ENCODE results near the gene POLD2.
"Not testable (repeated sequence)": the region's sequence is repeated elsewhere in the genome, so short reads cannot be mapped to it uniquely, and the experiment has no call there.

POLD2 gene

GRCh38 chr7:44123190-44124003 lies at the start of gene POLD2:
Gene POLD2 (minus strand): TSS chr7:44123548. CDS start chr7:44122053, 1,495 bp downstream.
- H4K20me1 ChIP-seq = peaks cover 13% of the 10 kb centered on the region; the same call in 1 of the 2 replicates
- H3K36me3 ChIP-seq = peaks cover 36% of the 10 kb centered on the region
- H3K27ac ChIP-seq = peak within 1 kb of the TSS; percentile 88
- peak within 1 kb of the TSS; percentile 83 for H3K9ac ChIP-seq
- TF ChIP-seq Cebpa-rat (IDR thresholded peaks at IDR 0.05) = no peak
- H3K4me1 ChIP-seq = peaks cover 82% of the 10 kb centered on the region
- H3K9me3 ChIP-seq = no peaks in the 10 kb centered on the region
- H3K27me3 ChIP-seq = no peaks in the 10 kb centered on the region
- peak within 1 kb of the TSS; percentile 97 for H3K4me2 ChIP-seq
- peak within 1 kb of the TSS; percentile 89 for H3K4me3 ChIP-seq

GRCh38 chr7:44172803-44173424 lies 49.6 kb upstream of the POLD2 start:
- Histone ChIP-seq H3K9me3 (peaks cover 12% of the 10 kb centered on the region), H3K4me1 (peaks cover 20% of the 10 kb centered on the region), H3K4me2 (no peak overlapping the region), H3K27ac (no peak overlapping the region), H4K20me1 (no peaks in the 10 kb centered on the region), H3K9ac (no peak overlapping the region), H3K27me3 (no peaks in the 10 kb centered on the region), H3K36me3 (no peaks in the 10 kb centered on the region), H3K4me3 (no peak overlapping the region)
- TF ChIP-seq Cebpa-rat (IDR thresholded peaks at IDR 0.05) = no peak

- H4K20me1 ChIP-seq = no peaks in the 10 kb centered on the region
- TF ChIP-seq Cebpa-rat (IDR thresholded peaks at IDR 0.05) = no peak
- H3K9ac ChIP-seq = no peak overlapping the region
- H3K27ac ChIP-seq = no peak overlapping the region
- no peak overlapping the region for H3K4me3 ChIP-seq
- H3K27me3 ChIP-seq = no peaks in the 10 kb centered on the region
- no peaks in the 10 kb centered on the region for H3K36me3 ChIP-seq
- no peak overlapping the region for H3K4me2 ChIP-seq
- H3K9me3 ChIP-seq = peaks cover 12% of the 10 kb centered on the region
- H3K4me1 ChIP-seq = peaks cover 20% of the 10 kb centered on the region
Measured at GRCh38 chr7:44172352-44172751, 49.0 kb upstream of the POLD2 start.

GRCh38 chr7:44171901-44172300 lies 48.6 kb upstream of the POLD2 start:
- not testable (repeated sequence) for H3K4me3 ChIP-seq, H3K27me3 ChIP-seq, H3K4me2 ChIP-seq, H3K27ac ChIP-seq, H3K36me3 ChIP-seq, H3K9ac ChIP-seq, H4K20me1 ChIP-seq
- H3K4me1 ChIP-seq = peaks cover 23% of the 10 kb centered on the region
- peaks cover 12% of the 10 kb centered on the region for H3K9me3 ChIP-seq

- no peak for TF ChIP-seq Cebpa-rat (IDR thresholded peaks at IDR 0.05)
- Histone ChIP-seq H3K4me1 (peaks cover 17% of the 10 kb centered on the region), H3K9me3 (peaks cover 23% of the 10 kb centered on the region), H3K27ac (no peak overlapping the region), H3K27me3 (no peaks in the 10 kb centered on the region), H3K4me2 (peak overlapping the region; percentile 40), H3K9ac (no peak overlapping the region), H3K4me3 (no peak overlapping the region), H3K36me3 (no peaks in the 10 kb centered on the region), H4K20me1 (no peaks in the 10 kb centered on the region)
Measured at GRCh38 chr7:44167920-44168319, 44.6 kb upstream of the POLD2 start.

- H3K4me3 ChIP-seq = no peak overlapping the region
- H3K4me1 ChIP-seq = peaks cover 16% of the 10 kb centered on the region
- no peaks in the 10 kb centered on the region for H3K27me3 ChIP-seq
- peaks cover 12% of the 10 kb centered on the region; the same call in 1 of the 2 replicates for H3K9me3 ChIP-seq
- no peaks in the 10 kb centered on the region for H4K20me1 ChIP-seq
- TF ChIP-seq Cebpa-rat (IDR thresholded peaks at IDR 0.05) = no peak
- H3K36me3 ChIP-seq = no peaks in the 10 kb centered on the region
- H3K4me2 ChIP-seq = no peak overlapping the region
- H3K27ac ChIP-seq = no peak overlapping the region
- no peak overlapping the region for H3K9ac ChIP-seq
Measured at GRCh38 chr7:44163591-44163990, 40.2 kb upstream of the POLD2 start.

- Histone ChIP-seq H3K9me3 (peaks cover 12% of the 10 kb centered on the region; the same call in 1 of the 2 replicates), H3K4me2 (no peak overlapping the region), H4K20me1 (no peaks in the 10 kb centered on the region), H3K27me3 (no peaks in the 10 kb centered on the region), H3K36me3 (no peaks in the 10 kb centered on the region), H3K4me1 (peaks cover 9% of the 10 kb centered on the region), H3K4me3 (no peak overlapping the region), H3K9ac (no peak overlapping the region), H3K27ac (no peak overlapping the region)
- no peak for TF ChIP-seq Cebpa-rat (IDR thresholded peaks at IDR 0.05)
Measured at GRCh38 chr7:44162785-44163395, 39.5 kb upstream of the POLD2 start.

- peaks cover 12% of the 10 kb centered on the region; the same call in 1 of the 2 replicates for H3K9me3 ChIP-seq
Measured at GRCh38 chr7:44162179-44162578, 38.8 kb upstream of the POLD2 start.

GRCh38 chr7:44161371-44161770 lies 38.0 kb upstream of the POLD2 start:
- H4K20me1 ChIP-seq = no peaks in the 10 kb centered on the region
- no peaks in the 10 kb centered on the region for H3K27me3 ChIP-seq
- no peak overlapping the region for H3K4me3 ChIP-seq
- no peak for TF ChIP-seq Cebpa-rat (IDR thresholded peaks at IDR 0.05)
- H3K4me1 ChIP-seq = no peaks in the 10 kb centered on the region
- no peak overlapping the region for H3K27ac ChIP-seq
- no peaks in the 10 kb centered on the region for H3K36me3 ChIP-seq
- peaks cover 12% of the 10 kb centered on the region; the same call in 1 of the 2 replicates for H3K9me3 ChIP-seq
- H3K9ac ChIP-seq = no peak overlapping the region
- no peak overlapping the region for H3K4me2 ChIP-seq

More at GRCh38 chr7:44162179-44162578, 38.8 kb upstream of the POLD2 start:
- H3K36me3 ChIP-seq = no peaks in the 10 kb centered on the region
- H3K4me3 ChIP-seq = no peak overlapping the region
- H3K9ac ChIP-seq = no peak overlapping the region
- H3K27ac ChIP-seq = no peak overlapping the region
- no peaks in the 10 kb centered on the region for H3K27me3 ChIP-seq
- H3K4me1 ChIP-seq = 0 out of 2 replicates have a peak, but pooled peaks cover 2% of the 10 kb centered on the region
- no peaks in the 10 kb centered on the region for H4K20me1 ChIP-seq
- no peak for TF ChIP-seq Cebpa-rat (IDR thresholded peaks at IDR 0.05)
- H3K4me2 ChIP-seq = no peak overlapping the region
